Mesenchymal stem cell (in vitro differentiated cells and primary cell): Measurements from ENCODE around the gene VSTM2L.

Experiments used
- DNase-seq: peaks from one replicate; pipeline ENCODE4 v3.0.0-alpha.2; 2013
- H2AFZ ChIP-seq: one replicate; pipeline ENCODE4 v1.6.1; 2013; ENCODE audit warnings: low read depth, mild to moderate bottlenecking, control low read depth, inconsistent platforms, low read length, moderate library complexity
- H2AK5ac ChIP-seq: 2 replicates; pipeline ENCODE4 v1.6.1; 2013; ENCODE audit warnings: low read length, moderate library complexity, mild to moderate bottlenecking, inconsistent platforms; ENCODE audit not compliant: severe bottlenecking
- H2BK120ac ChIP-seq: one replicate; pipeline ENCODE4 v1.6.1; 2013; ENCODE audit warnings: low read depth, mild to moderate bottlenecking, inconsistent platforms, low read length, moderate library complexity
- H2BK12ac ChIP-seq, 2 experiments: one replicate each; pipeline ENCODE4 v1.6.1; 2013; ENCODE audit warnings: inconsistent platforms in 2 of 2, low read length in 2 of 2, mild to moderate bottlenecking in 2 of 2, moderate library complexity in 2 of 2, control low read depth in 1 of 2
- H2BK15ac ChIP-seq: one replicate; pipeline ENCODE4 v1.6.1; 2013; ENCODE audit warnings: mild to moderate bottlenecking, low read depth, inconsistent platforms; ENCODE audit not compliant: poor library complexity, severe bottlenecking
- H2BK5ac ChIP-seq: 2 replicates; pipeline ENCODE4 v1.6.1; 2013; ENCODE audit warnings: low read depth, mild to moderate bottlenecking, low read length, control low read depth, inconsistent platforms; ENCODE audit not compliant: poor library complexity, severe bottlenecking
- H3K14ac ChIP-seq, 2 experiments: one replicate each; pipeline ENCODE4 v1.6.1; 2013; ENCODE audit warnings: inconsistent platforms in 2 of 2, low read length in 2 of 2, control low read depth in 1 of 2, mild to moderate bottlenecking in 1 of 2, moderate library complexity in 1 of 2
- H3K18ac ChIP-seq, 2 experiments: one replicate each; pipeline ENCODE4 v1.6.1; 2013; ENCODE audit warnings: inconsistent platforms in 2 of 2, low read length in 2 of 2, control low read depth in 1 of 2, low read depth in 1 of 2, mild to moderate bottlenecking in 1 of 2
- H3K23ac ChIP-seq, 2 experiments: one replicate each; pipeline ENCODE4 v1.6.1; 2013; ENCODE audit warnings: inconsistent platforms in 2 of 2, low read length in 2 of 2, mild to moderate bottlenecking in 2 of 2, moderate library complexity in 2 of 2, control low read depth in 1 of 2
- H3K27ac ChIP-seq: 2 replicates; pipeline ENCODE4 v1.5.1; 2013; ENCODE audit warnings: mild to moderate bottlenecking, moderate library complexity, low read length, control low read depth, inconsistent platforms; ENCODE audit not compliant: poor library complexity, severe bottlenecking
- H3K27me3 ChIP-seq, 2 experiments: 2 replicates each; pipeline versions ENCODE4 v1.6.1 to v1.7.0; 2013; ENCODE audit warnings: low read length in 2 of 2, mild to moderate bottlenecking in 2 of 2, moderate library complexity in 2 of 2, control low read depth in 1 of 2, inconsistent platforms in 1 of 2; ENCODE audit not compliant: control insufficient read depth in 1 of 2, insufficient read depth in 1 of 2
- H3K36me3 ChIP-seq, 2 experiments: 2 replicates each; pipeline versions ENCODE4 v1.6.1 to v1.7.0; 2013; ENCODE audit warnings: low read length in 2 of 2, control low read depth in 1 of 2, inconsistent platforms in 1 of 2, low read depth in 1 of 2, mild to moderate bottlenecking in 1 of 2; ENCODE audit not compliant: insufficient read depth in 2 of 2, control insufficient read depth in 1 of 2
- H3K4ac ChIP-seq, 2 experiments: one replicate each; pipeline ENCODE4 v1.6.1; 2013; ENCODE audit warnings: inconsistent platforms in 2 of 2, low read length in 2 of 2, mild to moderate bottlenecking in 2 of 2, moderate library complexity in 2 of 2, control low read depth in 1 of 2, low read depth in 1 of 2
- H3K4me1 ChIP-seq: 2 replicates; pipeline ENCODE4 v1.6.1; 2013; ENCODE audit warnings: low read depth, low read length, control low read depth; ENCODE audit not compliant: control insufficient read depth, insufficient read depth
- H3K4me2 ChIP-seq: 2 replicates; pipeline ENCODE4 v1.6.1; 2013; ENCODE audit warnings: low read length, mild to moderate bottlenecking, inconsistent platforms; ENCODE audit not compliant: poor library complexity, severe bottlenecking
- H3K4me3 ChIP-seq, 2 experiments: 2 replicates each; pipeline versions ENCODE4 v1.5.1 to v1.7.0; 2013; ENCODE audit warnings: low read length in 2 of 2, mild to moderate bottlenecking in 2 of 2, control low read depth in 1 of 2, low read depth in 1 of 2; ENCODE audit not compliant: insufficient read depth in 1 of 2
- H3K79me1 ChIP-seq: replicated peaks from 2 replicates; pipeline ENCODE4 v1.6.1; 2013; ENCODE audit warnings: mild to moderate bottlenecking, control low read depth, low read length, inconsistent platforms; ENCODE audit not compliant: poor library complexity, severe bottlenecking
- H3K9ac ChIP-seq: 2 replicates; pipeline ENCODE4 v1.7.0; 2013; ENCODE audit warnings: mild to moderate bottlenecking, low read length, moderate library complexity
- H3K9me3 ChIP-seq: 2 replicates; pipeline ENCODE4 v1.7.0; 2013; ENCODE audit warnings: mild to moderate bottlenecking, low read length; ENCODE audit not compliant: control insufficient read depth
- H4K8ac ChIP-seq: one replicate; pipeline ENCODE4 v1.6.1; 2013; ENCODE audit warnings: inconsistent platforms, mild to moderate bottlenecking, low read length, moderate library complexity
- H4K91ac ChIP-seq: one replicate; pipeline ENCODE4 v1.6.1; 2013; ENCODE audit warnings: mild to moderate bottlenecking, low read length, inconsistent platforms
- WGBS: methylation state at CpG from one replicate; pipeline ENCODE4 v1.1.7; 2013; ENCODE audit warnings: mixed read lengths; 5-methylcytosine and 5-hydroxymethylcytosine counted together

Gene VSTM2L

GRCh38 chr20:37941332-37941731 lies 38.4 kb downstream of the VSTM2L start:
- Histone ChIP-seq H3K36me3 (no peaks in the 10 kb centered on the region), H3K18ac (no peak overlapping the region), H2BK12ac (no peak overlapping the region), H3K4me1 (no peaks in the 10 kb centered on the region), H3K23ac (no peak overlapping the region), H3K79me1 (no peaks in the 10 kb centered on the region), H2AK5ac (no peak overlapping the region), H3K4me2 (no peak overlapping the region), H2BK15ac (no peak overlapping the region), H3K4me3 (no peak overlapping the region), H3K4ac (no peak overlapping the region), H3K14ac (no peak overlapping the region), H3K27ac (no peak overlapping the region), H3K9ac (no peak overlapping the region), H2AFZ (no peak overlapping the region), H4K91ac (no peak overlapping the region), H2BK5ac (no peak overlapping the region), H2BK120ac (no peak overlapping the region), H3K9me3 (no peaks in the 10 kb centered on the region), H4K8ac (no peak overlapping the region), H3K27me3 (peaks cover 5 to 18% of the 10 kb centered on the region in 2 experiments)
- WGBS = 57% methylated on average over 8 of the region's 8 CpGs
- DNase-seq = no peak

- Histone ChIP-seq H3K23ac (no peak overlapping the region), H3K36me3 (no peaks in the 10 kb centered on the region), H2BK5ac (no peak overlapping the region), H3K4me1 (no peaks in the 10 kb centered on the region), H3K9me3 (peaks cover under 1% of the 10 kb centered on the region), H3K14ac (no peak overlapping the region), H2AFZ (no peak overlapping the region), H3K4me3 (no peak overlapping the region), H2BK15ac (no peak overlapping the region), H2AK5ac (no peak overlapping the region), H3K27ac (no peak overlapping the region), H3K18ac (no peak overlapping the region), H3K79me1 (no peaks in the 10 kb centered on the region), H3K4me2 (no peak overlapping the region), H4K91ac (no peak overlapping the region), H3K9ac (no peak overlapping the region), H3K4ac (no peak overlapping the region), H2BK12ac (no peak overlapping the region), H2BK120ac (no peak overlapping the region), H4K8ac (no peak overlapping the region), H3K27me3 (peaks cover 8 to 22% of the 10 kb centered on the region in 2 experiments)
- 92% methylated on average over 6 of the region's 6 CpGs for WGBS
- no peak for DNase-seq
Measured at GRCh38 chr20:37941992-37942391, 39.1 kb downstream of the VSTM2L start.

- Histone ChIP-seq H3K4ac (no peak overlapping the region), H3K9me3 (peaks cover 11% of the 10 kb centered on the region), H3K27me3 (peaks cover 12 to 32% of the 10 kb centered on the region in 2 experiments), H3K4me1 (no peaks in the 10 kb centered on the region), H2BK15ac (no peak overlapping the region), H3K14ac (no peak overlapping the region), H3K18ac (no peak overlapping the region), H3K79me1 (no peaks in the 10 kb centered on the region), H2BK12ac (no peak overlapping the region), H2BK5ac (no peak overlapping the region), H3K23ac (no peak overlapping the region), H3K4me2 (no peak overlapping the region), H2AK5ac (no peak overlapping the region), H3K27ac (no peak overlapping the region), H2BK120ac (no peak overlapping the region), H3K4me3 (no peak overlapping the region), H2AFZ (no peak overlapping the region), H4K8ac (no peak overlapping the region), H4K91ac (no peak overlapping the region), H3K36me3 (no peaks in the 10 kb centered on the region), H3K9ac (no peak overlapping the region)
- DNase-seq = no peak
- 84% methylated on average over 11 of the region's 12 CpGs for WGBS
Measured at GRCh38 chr20:37943033-37943432, 40.1 kb downstream of the VSTM2L start.

GRCh38 chr20:37943501-37944455 lies 40.9 kb downstream of the VSTM2L start:
- no peak overlapping the region for H4K8ac ChIP-seq
- WGBS = 95% methylated on average over 43 of the region's 47 CpGs
- no peak overlapping the region for H3K4me2 ChIP-seq
- H3K18ac ChIP-seq = no peak overlapping the region
- no peak overlapping the region for H3K4ac ChIP-seq
- no peaks in the 10 kb centered on the region for H3K4me1 ChIP-seq
- H3K9ac ChIP-seq = no peak overlapping the region
- H2BK15ac ChIP-seq = no peak overlapping the region
- peaks cover 12 to 33% of the 10 kb centered on the region in 2 experiments for H3K27me3 ChIP-seq
- no peak overlapping the region for H2BK12ac ChIP-seq
- no peaks in the 10 kb centered on the region for H3K36me3 ChIP-seq
- no peak overlapping the region for H2AK5ac ChIP-seq
- no peak overlapping the region for H2BK120ac ChIP-seq
- H3K79me1 ChIP-seq = no peaks in the 10 kb centered on the region
- peaks cover 16% of the 10 kb centered on the region for H3K9me3 ChIP-seq
- no peak overlapping the region for H2BK5ac ChIP-seq
- H3K14ac ChIP-seq = no peak overlapping the region
- H2AFZ ChIP-seq = no peak overlapping the region
- H3K4me3 ChIP-seq = no peak overlapping the region
- DNase-seq = no peak
- no peak overlapping the region for H3K27ac ChIP-seq
- H3K23ac ChIP-seq = no peak overlapping the region
- H4K91ac ChIP-seq = no peak overlapping the region
